H1 (cell line): ENCODE measurements around the gene CA5A. TPM values are rescaled to one million over a fixed set of nuclear protein-coding genes. Genes with fewer than 3 reads are reported as not detected.

Experiments used
- CTCF ChIA-PET: fragments of 300-600 bp; sonication (Branson Sonifier 250); formaldehyde crosslinking; loops from one replicate; lab custom pipeline; 2021; ENCODE audit not compliant: partially characterized antibody; lab: Charles Lee
- POLR2A ChIA-PET: fragments of 300-600 bp; sonication (Branson Sonifier 250); formaldehyde crosslinking; loops from one replicate; lab custom pipeline; 2021; ENCODE audit warnings: inconsistent platforms; ENCODE audit not compliant: partially characterized antibody; lab: Charles Lee
- DNase-seq, 2 experiments: peaks; one replicate each; pipeline versions ENCODE4 v3.0.0 to v3.0.0-alpha.2; 2010 to 2022; ENCODE audit warnings: low spot score in 2 of 2, low read depth in 1 of 2, mixed read lengths in 1 of 2
- FAIRE-seq: peaks from 2 replicates; lab custom pipeline; 2011; peaks lifted over from hg19 to GRCh38; lab: Jason Lieb, UNC
- H2AFZ ChIP-seq: 2 replicates; pipeline ENCODE4 v1.8.1; 2012; ENCODE audit warnings: low read length, inconsistent platforms
- H2AK5ac ChIP-seq: 2 replicates; pipeline ENCODE4 v1.6.1; 2013; ENCODE audit warnings: low read depth, low read length
- H2BK120ac ChIP-seq: replicated peaks from 2 replicates; pipeline ENCODE3; 2013; ENCODE audit warnings: low read depth, low read length, inconsistent platforms
- H2BK12ac ChIP-seq: 2 replicates; pipeline ENCODE4 v1.6.1; 2013; ENCODE audit warnings: low read depth, low read length
- H2BK15ac ChIP-seq: 2 replicates; pipeline ENCODE4 v1.6.1; 2013; ENCODE audit warnings: low read length
- H2BK20ac ChIP-seq: 2 replicates; pipeline ENCODE4 v1.6.1; 2013; ENCODE audit warnings: low read length
- H2BK5ac ChIP-seq: 2 replicates; pipeline ENCODE4 v1.6.1; 2013; ENCODE audit warnings: low read depth, low read length
- H3K14ac ChIP-seq: 2 replicates; pipeline ENCODE4 v1.6.1; 2013; ENCODE audit warnings: inconsistent platforms; ENCODE audit not compliant: insufficient read length
- H3K18ac ChIP-seq: 2 replicates; pipeline ENCODE4 v1.6.1; 2013; ENCODE audit warnings: low read length; ENCODE audit errors: extremely low read depth
- H3K23ac ChIP-seq: 2 replicates; pipeline ENCODE4 v1.6.1; 2013; ENCODE audit warnings: inconsistent platforms; ENCODE audit not compliant: insufficient read length
- H3K23me2 ChIP-seq: 2 replicates; pipeline ENCODE4 v1.6.1; 2013; ENCODE audit warnings: low read depth, low read length
- H3K27ac ChIP-seq: 2 replicates; pipeline ENCODE4 v1.6.1; 2011; ENCODE audit warnings: low read depth, low read length, inconsistent platforms
- H3K27me3 ChIP-seq, 4 experiments: replicated peaks in 1 of 4; 1 replicate in 1 of 4; 2 replicates in 3 of 4; pipeline versions ENCODE4 v1.6.1 to v1.8.1; 2011 to 2013; ENCODE audit warnings: low read length in 3 of 4, mild to moderate bottlenecking in 3 of 4, inconsistent platforms in 2 of 4, mixed read lengths in 2 of 4, moderate library complexity in 1 of 4; ENCODE audit not compliant: control insufficient read depth in 3 of 4, insufficient read depth in 3 of 4; ENCODE audit errors: extremely low read depth in 1 of 4
- H3K36me3 ChIP-seq, 4 experiments: 2 replicates each; pipeline versions ENCODE4 v1.6.1 to v1.8.1; 2011 to 2013; ENCODE audit warnings: mild to moderate bottlenecking in 4 of 4, low read length in 3 of 4, moderate library complexity in 2 of 4, control low read depth in 1 of 4, inconsistent platforms in 1 of 4; ENCODE audit not compliant: insufficient read depth in 4 of 4, control insufficient read depth in 2 of 4
- H3K4ac ChIP-seq: replicated peaks from 2 replicates; pipeline ENCODE3; 2013; ENCODE audit warnings: low read length, low read depth, mixed read lengths, inconsistent platforms; ENCODE audit not compliant: insufficient read length
- H3K4me1 ChIP-seq, 4 experiments: replicated peaks in 1 of 4; 1 replicate in 1 of 4; 2 replicates in 3 of 4; pipeline versions ENCODE4 v1.6.1 to v1.8.1; 2011 to 2013; ENCODE audit warnings: low read length in 3 of 4, inconsistent platforms in 2 of 4, mixed read lengths in 1 of 4; ENCODE audit not compliant: insufficient read depth in 4 of 4, control insufficient read depth in 3 of 4
- H3K4me2 ChIP-seq, 2 experiments: 2 replicates each; pipeline versions ENCODE4 v1.6.1 to v1.8.1; 2011 to 2013; ENCODE audit warnings: low read depth in 2 of 2, low read length in 2 of 2, control low read depth in 1 of 2, inconsistent platforms in 1 of 2, mild to moderate bottlenecking in 1 of 2; ENCODE audit not compliant: insufficient read depth in 1 of 2
- H3K4me3 ChIP-seq, 4 experiments: fragments of 200-600, 300-600 bp in 1 of 4; sonication (generic), shearing (Covaris generic), sonication (Bioruptor Twin) in 1 of 4; 2 replicates each; pipeline versions ENCODE4 v1.5.1 to v1.8.1; 2011 to 2016; ENCODE audit warnings: low read length in 4 of 4, low read depth in 3 of 4, control low read depth in 2 of 4, inconsistent platforms in 2 of 4, mild to moderate bottlenecking in 2 of 4, mixed read lengths in 1 of 4, moderate library complexity in 1 of 4; ENCODE audit not compliant: insufficient read depth in 2 of 4; ENCODE audit errors: extremely low read depth in 1 of 4
- H3K56ac ChIP-seq: replicated peaks from 2 replicates; pipeline ENCODE3; 2013; ENCODE audit warnings: low read depth, mild to moderate bottlenecking, mixed read lengths, low read length, inconsistent platforms; ENCODE audit not compliant: insufficient read length
- H3K79me1 ChIP-seq: 2 replicates; pipeline ENCODE4 v1.6.1; 2013; ENCODE audit warnings: low read depth, low read length, control low read depth
- H3K79me2 ChIP-seq, 2 experiments: 2 replicates each; pipeline versions ENCODE4 v1.6.1 to v1.8.1; 2012 to 2013; ENCODE audit warnings: low read length in 2 of 2, mild to moderate bottlenecking in 2 of 2, inconsistent platforms in 1 of 2; ENCODE audit not compliant: insufficient read depth in 2 of 2, control insufficient read depth in 1 of 2
- H3K9ac ChIP-seq, 4 experiments: replicated peaks in 1 of 4; 1 replicate in 1 of 4; 2 replicates in 3 of 4; pipeline versions ENCODE4 v1.6.1 to v1.8.1; 2011 to 2013; ENCODE audit warnings: low read depth in 3 of 4, low read length in 3 of 4, control low read depth in 2 of 4, mild to moderate bottlenecking in 2 of 4, moderate library complexity in 2 of 4, inconsistent platforms in 1 of 4; ENCODE audit errors: extremely low read depth in 1 of 4
- H3K9me3 ChIP-seq, 2 experiments: 2 replicates each; pipeline versions ENCODE4 v1.6.1 to v1.8.1; 2012 to 2013; ENCODE audit warnings: mild to moderate bottlenecking in 2 of 2, moderate library complexity in 2 of 2, control low read depth in 1 of 2, inconsistent platforms in 1 of 2, low read depth in 1 of 2, low read length in 1 of 2, mixed read lengths in 1 of 2; ENCODE audit not compliant: insufficient read depth in 2 of 2
- H4K20me1 ChIP-seq, 2 experiments: replicated peaks in 1 of 2; 2 replicates each; pipeline versions ENCODE3 to v1.8.1; 2011 to 2013; ENCODE audit warnings: inconsistent platforms in 2 of 2, low read length in 2 of 2, mild to moderate bottlenecking in 1 of 2; ENCODE audit not compliant: insufficient read depth in 2 of 2, control insufficient read depth in 1 of 2
- H4K5ac ChIP-seq: 2 replicates; pipeline ENCODE4 v1.6.1; 2013; ENCODE audit warnings: low read length, low read depth, mixed read lengths, inconsistent platforms; ENCODE audit not compliant: insufficient read length
- H4K8ac ChIP-seq: 2 replicates; pipeline ENCODE4 v1.8.0; 2013; ENCODE audit warnings: mild to moderate bottlenecking, moderate library complexity, low read length, inconsistent platforms; ENCODE audit not compliant: insufficient read depth; ENCODE audit errors: extremely low read depth
- H4K91ac ChIP-seq: replicated peaks from 2 replicates; pipeline ENCODE3; 2013; ENCODE audit warnings: low read length, mixed read lengths, inconsistent platforms; ENCODE audit not compliant: insufficient read length
- CTBP2 ChIP-seq: IDR thresholded peaks from 2 replicates; pipeline ENCODE4 v1.7.0; 2011; ENCODE audit warnings: borderline replicate concordance, mild to moderate bottlenecking, moderate library complexity, mixed read lengths, low read length; ENCODE audit not compliant: insufficient read depth, insufficient read length
- SRF ChIP-seq: IDR thresholded peaks from 2 replicates; pipeline ENCODE4 v1.6.1; 2011; ENCODE audit warnings: mild to moderate bottlenecking, low read depth, low read length, moderate library complexity
- WGBS, 2 experiments: shearing (Covaris generic) in 1 of 2; methylation state at CpG; one replicate each; pipeline versions ENCODE4 v1.1.6 to v1.1.7; 2013 to 2015; ENCODE audit warnings: low lambda C conversion rate in 2 of 2, mixed read lengths in 2 of 2, inconsistent platforms in 1 of 2, low coverage in 1 of 2, missing lambda C conversion rate in 1 of 2; ENCODE audit not compliant: insufficient replicate concordance in 2 of 2, insufficient coverage in 1 of 2, insufficient read length in 1 of 2; ENCODE audit errors: extremely low coverage in 1 of 2, missing lambda C conversion rate in 1 of 2; 5-methylcytosine and 5-hydroxymethylcytosine counted together
- polyA plus RNA-seq, 7 experiments: library from polyadenylated mRNA; depleted of rRNA in 3 of 7; stranded (reverse) in 5 of 7; unstranded in 2 of 7; fragments of >200 nt in 5 of 7; fragments of 200-250 nt in 2 of 7; gene quantifications; 1 replicate in 5 of 7; 2 replicates in 1 of 7; 4 replicates in 1 of 7; pipeline versions ENCODE4 v1.2.1 to v1.2.3, GENCODE V29; 2011 to 2013; ENCODE audit warnings: missing spikeins in 2 of 7, mixed read lengths in 2 of 7
- total RNA-seq: library from RNA; stranded (reverse); fragmentation: NEBNext Ultra II Directional; extraction: Animal tissue kit (Norgen Biotek cat#: 25700); gene quantifications from 2 replicates; pipeline ENCODE4 v1.2.1, GENCODE V29; 2021

The CA5A gene
- total and polyA plus RNA-seq, 2 of the 8 experiments (the other 6 are each of a cell fraction or from before 2014, with no cell fraction given): not detected

- no peak overlapping the region for H3K4ac ChIP-seq
- no peak overlapping the region for H3K4me3 ChIP-seq
- WGBS, 2 experiments: 86% methylated on average over 4 of the region's 4 CpGs; no CpG with 5 or more reads in 1 of the 2 experiments
- H3K79me1 ChIP-seq: peaks cover 19% of the 10 kb centered on the region
- H3K9ac ChIP-seq: no peak overlapping the region
- peaks cover 0 to 13% (median 2%) of the 10 kb centered on the region in 4 experiments; a peak in 2 of 7 replicates for H3K4me1 ChIP-seq
- H3K14ac ChIP-seq: no peak overlapping the region
- H4K8ac ChIP-seq: no peak overlapping the region
- no peak overlapping the region for H2BK120ac ChIP-seq
- H3K4me2 ChIP-seq: no peak overlapping the region
- CTCF ChIA-PET: no interaction called here
- no peak overlapping the region for H3K27ac ChIP-seq
- POLR2A ChIA-PET: interaction anchor here (7.1 kb wide), 1 partner anchor 9 kb away, joined by 40 read pairs; the partner anchor contains the start of gene BANP
- FAIRE-seq (no peak), DNase-seq (no peak)
- H3K56ac ChIP-seq: no peak overlapping the region
- peaks cover 0 to 2% (median 0%) of the 10 kb centered on the region in 4 experiments; a peak in 1 of 8 replicates for H3K36me3 ChIP-seq
- H2AK5ac ChIP-seq: no peak overlapping the region
- H3K18ac ChIP-seq: no peak overlapping the region
- H3K23ac ChIP-seq: no peak overlapping the region
- no peak overlapping the region for H2BK15ac ChIP-seq
- H2AFZ ChIP-seq: no peak overlapping the region
- H4K5ac ChIP-seq: no peak overlapping the region
- H2BK5ac ChIP-seq: no peak overlapping the region
- H3K23me2 ChIP-seq: no peaks in the 10 kb centered on the region
- no peaks in the 10 kb centered on the region for H3K27me3 ChIP-seq
- no peak overlapping the region for H4K91ac ChIP-seq
- peaks cover 6 to 26% of the 10 kb centered on the region in 2 experiments for H4K20me1 ChIP-seq
- H2BK20ac ChIP-seq: no peak overlapping the region
- TF ChIP-seq SRF (no peak), CTBP2 (no peak)
- no peaks in the 10 kb centered on the region for H3K9me3 ChIP-seq
- no peak overlapping the region for H2BK12ac ChIP-seq
- peaks cover 4 to 93% of the 10 kb centered on the region in 2 experiments for H3K79me2 ChIP-seq
These were observed 25.3 kb upstream of the CA5A start for GRCh38 chr16:87961623-87962022.
